SK-N-MC (cell line): ENCODE data around the gene MARK3.

Experiments used
- EZH2 ChIP-seq: fragments of 200-600 bp; sonication (generic); IDR thresholded peaks from one replicate; pipeline ENCODE4 v1.6.1; 2017; ENCODE audit warnings: antibody characterized with exemption
- POLR2AphosphoS5 ChIP-seq: IDR thresholded peaks from 2 replicates; pipeline ENCODE4 v1.6.1; 2012; ENCODE audit warnings: mild to moderate bottlenecking, low read depth, low read length, borderline replicate concordance

DNA sequence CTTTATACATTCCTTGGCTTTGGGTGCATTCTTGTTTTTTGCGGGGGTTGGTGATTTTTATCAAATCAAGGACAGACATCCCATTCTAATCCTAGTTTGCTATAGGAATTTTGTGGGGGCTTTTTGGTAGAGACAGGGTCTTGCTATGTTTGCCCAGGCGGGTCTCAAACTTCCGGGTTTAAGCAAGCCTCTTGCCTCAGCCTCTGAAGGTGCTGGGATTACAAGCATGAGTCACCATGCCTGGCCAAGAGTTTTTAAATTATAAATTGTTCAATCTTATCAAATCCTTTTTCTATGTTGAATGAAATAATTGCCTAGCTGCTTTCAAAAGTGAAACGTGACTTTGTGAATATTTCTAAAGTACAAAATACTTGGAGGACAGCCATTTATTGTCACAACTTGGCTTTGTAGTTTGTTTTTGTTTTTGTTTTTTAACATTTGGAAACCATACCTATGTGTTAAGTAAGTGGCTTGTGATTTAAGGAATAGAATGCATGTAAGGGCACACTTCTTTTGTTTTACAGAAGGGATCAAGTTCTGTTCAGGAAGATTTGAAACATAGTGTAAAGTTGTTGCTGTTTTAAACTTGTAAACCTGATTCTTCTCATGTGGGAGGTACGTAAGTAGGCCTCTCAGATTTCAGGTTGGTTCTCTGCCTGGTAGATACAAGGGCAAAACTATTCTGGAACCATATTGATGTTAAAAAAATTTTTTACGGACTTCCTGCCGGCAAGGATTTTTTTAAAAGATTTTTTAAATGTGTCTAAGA, 13.4 kb downstream of the MARK3 start:
- no peak for TF ChIP-seq POLR2AphosphoS5
- no peak for TF ChIP-seq EZH2
